CD4-positive, alpha-beta T cell treated with Interleukin-17A for 4 hours (primary cell): ENCODE results near the gene SERPINB2.
"Not testable (repeated sequence)": the region's sequence is repeated elsewhere in the genome, so short reads cannot be mapped to it uniquely, and the experiment has no call there.

Experiments used
- DNase-seq: peaks from one replicate; pipeline ENCODE4 v3.0.0-alpha.2; 2020; ENCODE audit warnings: mixed read lengths

SERPINB2 gene

DNA sequence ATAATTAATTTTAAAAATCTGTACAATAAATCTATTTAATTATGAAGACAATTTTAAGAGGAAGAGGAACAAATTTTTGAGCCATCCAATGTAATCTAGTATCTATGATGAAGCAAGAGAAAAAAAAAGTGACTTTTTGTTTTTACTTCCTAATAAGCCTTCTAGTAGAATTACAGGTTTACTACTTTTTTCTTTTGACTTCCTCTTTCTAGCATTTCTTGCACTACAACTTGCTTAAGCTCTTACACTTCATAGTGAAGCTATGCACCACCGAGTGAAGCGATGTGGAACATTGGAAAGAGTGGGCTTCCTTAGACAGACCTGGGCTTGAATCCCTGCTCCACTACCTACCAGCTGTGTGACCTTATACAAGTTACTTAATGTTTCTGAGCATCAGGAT is 2.1 kb downstream of the SERPINB2 start:
- DNase-seq: no peak

DNA sequence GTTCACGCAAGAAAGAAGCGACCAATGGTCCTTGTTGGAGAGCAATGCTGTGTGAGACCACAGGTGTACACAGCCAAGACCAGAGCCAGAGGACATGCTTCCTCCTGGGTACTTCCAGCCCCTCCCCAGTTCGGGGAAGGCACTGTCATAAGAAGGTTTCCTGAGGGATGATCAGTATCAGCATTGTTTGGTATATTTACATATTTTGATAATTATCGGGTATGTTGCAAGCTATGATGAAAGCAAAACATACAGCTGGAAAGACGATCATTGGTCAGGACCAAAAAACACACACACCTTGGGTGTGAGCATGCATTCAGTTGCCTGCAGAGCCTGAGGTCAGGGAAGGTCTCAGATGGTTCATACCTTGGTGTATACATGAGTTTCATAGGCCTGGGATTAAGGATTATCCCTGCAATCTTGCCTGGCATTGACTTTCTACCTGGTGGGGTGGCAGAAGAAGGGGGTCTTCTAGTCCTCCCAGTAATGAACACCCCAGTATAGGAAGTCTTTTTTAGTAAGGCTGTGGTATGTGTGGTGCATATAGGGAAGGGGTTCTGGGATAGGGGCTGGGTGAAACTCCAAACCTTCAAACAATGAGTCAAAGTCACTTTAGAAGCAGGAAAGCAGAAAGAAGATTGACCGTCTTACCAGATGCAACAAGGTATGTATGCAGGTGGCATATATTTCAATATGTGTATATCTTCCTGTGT is 2.9 kb downstream of the SERPINB2 start:
- no peak for DNase-seq

DNA sequence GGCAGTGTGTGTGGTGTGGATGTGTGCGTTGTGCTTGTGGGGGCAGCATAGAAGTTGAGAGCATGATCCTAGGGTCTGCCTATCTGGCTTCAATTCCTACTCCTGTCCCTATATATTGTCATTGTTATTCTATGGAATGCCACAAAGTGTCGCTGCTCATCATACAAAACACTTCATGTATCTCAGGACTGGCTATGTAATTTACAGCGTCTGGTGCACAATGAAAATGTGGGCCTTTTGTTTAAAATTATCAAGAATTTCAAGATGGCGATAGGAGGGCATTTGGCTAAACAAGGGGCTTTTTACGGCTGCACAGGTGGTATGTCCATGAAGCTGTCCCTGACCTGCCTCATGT is 3.4 kb downstream of the SERPINB2 start:
- no peak for DNase-seq

DNA sequence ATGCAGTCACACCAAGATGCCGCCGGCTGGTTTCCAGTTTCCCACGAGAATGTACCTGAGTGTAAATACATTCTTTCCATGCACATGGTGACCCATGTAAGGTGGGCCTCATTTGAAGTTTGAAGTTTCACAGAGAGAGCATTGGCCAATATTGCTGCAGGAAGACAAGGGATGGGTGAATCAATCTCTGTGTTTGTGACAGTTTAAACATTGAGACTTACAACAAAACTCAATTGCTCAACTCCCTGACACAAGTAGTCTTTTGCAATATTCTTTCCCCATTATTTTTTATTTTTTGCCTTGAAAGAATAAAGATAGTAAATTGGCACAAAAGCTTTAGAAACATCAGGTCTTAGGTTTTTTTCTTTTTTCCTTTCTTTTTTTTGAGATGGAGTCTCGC is 5.1 kb downstream of the SERPINB2 start:
- DNase-seq: no peak

DNA sequence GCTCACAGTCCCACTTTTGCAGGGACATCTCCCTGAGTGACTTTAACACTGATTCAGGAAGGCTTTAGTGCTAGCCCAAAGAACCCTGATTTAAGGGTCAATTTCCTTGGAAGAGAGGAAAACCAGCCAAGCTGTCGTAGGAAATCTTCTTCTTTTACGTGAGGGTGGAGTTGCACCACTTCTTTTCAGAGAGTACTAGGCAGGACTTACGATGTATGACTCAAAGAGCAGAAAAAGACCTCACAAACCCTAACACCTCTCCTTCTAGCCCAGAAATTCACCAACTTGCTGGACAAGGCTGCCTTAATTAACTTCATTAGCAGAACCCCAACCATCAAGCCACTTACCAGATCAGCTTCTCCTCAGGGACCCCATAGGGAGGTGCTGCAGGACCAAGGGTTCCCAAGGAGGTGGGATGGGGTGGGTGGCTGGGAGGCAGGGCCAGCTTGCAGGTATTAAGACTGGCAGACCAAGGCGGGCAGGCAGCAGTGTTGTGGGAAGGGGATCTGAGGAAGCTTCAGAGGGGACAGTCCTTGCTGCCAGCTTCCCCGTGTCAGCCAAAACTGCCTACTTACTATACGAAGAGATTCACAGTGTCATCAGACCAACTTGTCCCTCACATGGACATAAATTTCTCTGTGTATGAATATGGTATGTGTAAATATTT is 6.7 kb downstream of the SERPINB2 start:
- DNase-seq: no peak

DNA sequence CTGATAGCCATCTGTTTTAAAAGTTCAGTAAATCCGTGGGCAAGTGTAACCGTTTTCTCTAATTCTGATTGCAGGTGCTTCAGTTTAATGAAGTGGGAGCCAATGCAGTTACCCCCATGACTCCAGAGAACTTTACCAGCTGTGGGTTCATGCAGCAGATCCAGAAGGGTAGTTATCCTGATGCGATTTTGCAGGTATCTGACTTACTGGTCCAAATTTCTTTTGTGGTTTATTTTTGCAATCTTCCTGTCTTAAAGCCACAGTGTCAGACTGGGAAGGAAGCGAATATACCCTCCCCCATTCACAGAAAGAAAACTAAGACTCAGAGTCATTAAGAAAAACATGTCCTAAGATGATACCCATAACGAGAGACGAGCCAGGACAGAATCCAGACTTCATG is 7.7 kb downstream of the SERPINB2 start:
- DNase-seq: no peak

DNA sequence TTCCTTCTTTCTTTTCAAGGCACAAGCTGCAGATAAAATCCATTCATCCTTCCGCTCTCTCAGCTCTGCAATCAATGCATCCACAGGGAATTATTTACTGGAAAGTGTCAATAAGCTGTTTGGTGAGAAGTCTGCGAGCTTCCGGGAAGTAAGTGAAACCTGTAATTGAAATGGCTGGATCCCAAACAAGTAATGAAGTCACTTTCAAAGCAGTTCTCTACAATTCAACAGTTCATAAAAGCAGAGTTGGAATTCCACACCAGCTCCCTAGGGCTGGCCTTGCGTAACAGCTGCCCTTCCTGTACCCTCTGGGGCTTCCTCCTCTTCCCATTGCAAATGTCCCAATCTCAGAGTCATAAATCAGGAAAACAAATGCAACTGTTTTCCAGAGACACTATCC is 9.6 kb downstream of the SERPINB2 start:
- DNase-seq: no peak

DNA sequence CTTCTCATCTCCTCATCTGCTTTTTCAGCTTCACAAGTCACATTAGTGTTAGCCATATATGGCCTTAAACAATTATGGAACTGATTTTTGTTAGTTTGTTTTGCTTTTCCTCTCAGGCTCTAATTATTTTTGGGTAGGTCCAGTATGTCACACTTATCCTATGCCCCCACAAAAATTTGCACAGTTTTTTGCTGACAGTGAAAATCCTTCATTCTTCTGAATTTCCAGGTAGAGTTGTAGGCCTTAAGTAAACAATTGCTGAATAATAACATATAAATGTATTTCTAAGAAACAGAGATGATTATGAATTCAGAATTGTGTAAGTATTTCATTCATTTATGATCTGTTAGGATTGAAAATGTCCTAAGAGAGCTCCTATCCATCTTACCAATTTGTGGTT is 11.7 kb downstream of the SERPINB2 start:
- DNase-seq: no peak

DNA sequence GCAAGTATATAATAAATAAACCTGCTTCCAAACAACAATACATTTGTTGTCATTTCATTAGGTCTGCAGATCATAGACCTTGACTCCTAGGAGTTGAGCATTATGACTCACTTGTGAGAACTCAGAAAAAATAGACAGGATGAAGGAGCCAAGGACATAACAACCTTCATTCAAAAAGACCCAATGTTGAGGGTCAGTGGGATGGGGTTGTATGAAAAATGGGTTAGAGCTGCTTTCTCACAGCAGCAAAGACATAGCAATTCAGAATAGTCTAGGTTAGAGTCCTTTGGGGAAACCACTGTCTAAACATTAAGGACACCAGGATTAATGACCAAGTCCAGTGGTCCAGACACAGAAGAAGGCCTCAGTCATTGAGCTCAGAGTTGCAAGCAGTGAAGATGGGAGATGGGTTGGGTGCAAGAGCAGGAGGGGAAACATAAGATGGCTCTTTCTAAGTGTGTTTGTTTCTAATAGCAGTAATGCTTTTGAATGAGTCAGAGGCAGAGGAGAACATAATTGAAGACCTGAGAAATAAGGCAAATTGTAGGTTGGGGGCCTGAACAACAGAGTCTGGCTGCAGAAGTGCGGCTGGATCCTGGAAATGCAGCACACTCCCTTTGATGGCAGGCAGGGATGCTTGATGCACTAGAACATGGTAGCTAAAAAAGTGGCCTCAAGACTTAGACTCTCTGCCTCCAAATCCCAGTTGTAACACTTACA is 16.5 kb downstream of the SERPINB2 start:
- no peak for DNase-seq

DNA sequence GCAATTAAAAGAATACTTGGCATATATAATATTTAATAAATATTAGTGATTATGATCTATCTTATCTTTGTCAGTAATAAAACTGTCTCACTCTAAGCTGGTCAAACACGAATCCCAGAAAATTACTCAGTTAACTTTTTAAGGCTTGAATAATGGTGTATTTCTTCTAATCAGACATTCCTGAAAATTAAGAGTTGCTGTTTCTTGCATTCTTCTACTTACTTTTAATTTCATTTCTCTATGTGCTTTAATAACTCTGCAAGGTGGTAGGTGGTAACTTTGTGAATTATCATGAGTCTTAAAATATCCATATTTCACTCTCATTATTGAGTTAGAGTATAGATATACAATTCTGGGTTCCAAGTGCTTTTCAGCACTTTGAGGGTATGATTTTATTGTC is 17.2 kb downstream of the SERPINB2 start:
- no peak for DNase-seq

DNA sequence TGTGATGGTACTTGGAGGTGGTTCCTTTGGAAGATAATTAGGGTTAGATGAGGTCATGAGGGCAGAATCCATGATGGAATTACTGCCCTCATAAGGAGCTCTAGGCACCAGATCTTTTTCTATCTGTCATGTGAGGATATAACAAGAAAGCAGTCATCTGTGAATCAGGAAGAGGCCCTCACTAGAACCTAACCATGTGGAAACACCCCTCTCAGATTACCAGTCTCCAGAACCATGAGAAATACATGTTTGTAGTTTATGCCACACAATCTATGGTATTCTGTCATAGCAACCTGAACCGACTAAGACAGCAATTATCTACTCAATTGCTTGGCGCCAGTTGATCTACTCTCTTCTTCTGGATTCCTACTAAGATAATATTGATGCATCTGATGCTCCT is 17.9 kb downstream of the SERPINB2 start:
- DNase-seq: no peak

DNA sequence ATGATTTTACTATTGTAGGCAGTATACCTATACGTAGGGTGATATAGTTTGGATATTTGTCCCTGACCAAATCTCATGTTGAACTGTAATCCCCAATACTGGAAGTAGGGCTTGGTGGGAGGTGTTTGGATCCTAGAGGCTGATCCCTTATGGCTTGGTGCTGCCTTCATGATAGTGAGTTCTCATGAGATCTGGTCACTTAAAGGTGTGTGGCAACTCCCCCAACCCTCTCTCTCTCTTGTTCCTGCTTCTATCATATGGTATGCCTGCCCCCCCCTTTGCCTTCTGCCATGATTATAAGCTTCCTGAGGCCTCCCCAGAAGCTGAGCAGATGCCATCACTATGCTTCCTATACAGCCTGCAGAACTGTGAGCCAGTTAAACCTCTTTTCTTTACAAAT is 18.6 kb downstream of the SERPINB2 start:
- DNase-seq: no peak

DNA sequence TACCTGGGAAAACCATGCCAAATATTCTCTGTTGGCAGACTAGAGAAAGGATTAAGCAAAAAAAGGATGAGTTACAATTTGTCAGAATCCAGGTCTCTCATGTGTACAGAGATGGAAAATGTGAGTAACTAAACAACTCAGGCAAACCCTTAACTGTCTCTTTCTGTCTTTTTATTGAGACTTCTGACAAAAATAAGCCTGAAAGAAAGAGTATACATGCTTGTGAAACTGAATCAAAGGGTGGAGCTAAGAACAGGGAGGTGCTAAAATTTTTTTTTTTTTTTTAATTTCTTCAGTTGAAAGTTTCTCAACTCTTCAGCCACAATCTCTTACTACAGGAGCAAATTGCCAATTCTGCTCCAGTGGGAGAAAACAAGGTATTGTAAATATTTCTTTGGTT is 20.2 kb downstream of the SERPINB2 start, which contains the start of gene SERPINB10:
SERPINB10 (plus strand) TSS at position 295 of the 400 bp plus-strand sequence. CDS start 7,553 bp downstream, outside the sequence.
- DNase-seq: no peak

DNA sequence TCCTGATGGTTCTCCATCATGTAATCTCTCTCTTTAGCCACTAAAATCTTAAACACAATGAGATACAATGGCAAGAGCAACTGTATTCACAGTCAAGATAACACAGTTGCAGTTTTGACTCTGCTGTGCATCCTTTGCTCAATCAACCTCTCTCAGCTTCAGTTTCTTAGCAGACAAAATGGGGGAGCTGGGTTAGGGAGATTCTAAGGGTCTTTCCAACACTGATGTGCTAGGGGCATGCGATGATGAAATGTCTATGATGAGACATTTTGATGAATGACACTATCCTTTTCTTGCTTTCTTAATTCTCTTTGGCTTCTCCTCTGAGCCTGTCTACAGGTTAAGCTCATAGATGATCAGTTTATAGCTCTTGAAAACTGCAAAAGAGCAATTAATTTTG is 21.4 kb downstream of the SERPINB2 start:
- no peak for DNase-seq

DNA sequence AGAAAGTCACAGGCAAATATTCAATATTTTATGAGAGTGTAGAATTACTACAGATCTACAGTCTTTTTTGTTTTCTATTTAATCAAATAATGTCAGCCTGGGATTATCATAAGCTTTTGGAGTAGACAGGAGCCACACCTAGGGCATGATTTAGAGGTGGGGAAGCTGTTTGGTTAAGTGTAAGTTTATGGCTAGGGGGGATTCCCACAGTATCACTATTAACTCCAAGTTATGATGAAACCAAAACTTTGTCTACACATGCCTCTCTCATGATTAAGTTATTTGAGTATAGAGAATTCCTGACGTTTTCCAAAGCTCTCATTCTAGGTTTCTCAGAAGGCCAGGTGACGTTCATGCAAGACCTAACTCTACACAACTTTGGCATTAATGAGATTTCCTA is 22.4 kb downstream of the SERPINB2 start:
- no peak for DNase-seq

DNA sequence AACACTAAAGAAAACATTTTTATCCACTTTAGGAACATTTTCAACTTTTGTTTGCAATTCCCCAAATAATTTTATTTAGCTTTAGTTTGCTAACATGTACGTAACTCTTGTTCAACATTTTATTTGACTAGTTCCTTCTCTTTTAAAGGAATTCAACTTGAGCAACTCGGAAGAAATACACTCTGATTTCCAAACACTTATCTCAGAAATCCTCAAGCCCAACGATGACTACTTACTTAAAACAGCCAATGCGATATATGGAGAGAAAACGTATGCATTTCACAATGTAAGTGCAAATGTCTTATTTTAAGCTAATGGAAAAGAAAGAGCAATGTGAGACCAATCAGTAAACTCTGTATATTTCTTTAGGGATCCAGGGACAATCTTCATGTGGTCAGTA is 30.3 kb downstream of the SERPINB2 start:
- DNase-seq: no peak

DNA sequence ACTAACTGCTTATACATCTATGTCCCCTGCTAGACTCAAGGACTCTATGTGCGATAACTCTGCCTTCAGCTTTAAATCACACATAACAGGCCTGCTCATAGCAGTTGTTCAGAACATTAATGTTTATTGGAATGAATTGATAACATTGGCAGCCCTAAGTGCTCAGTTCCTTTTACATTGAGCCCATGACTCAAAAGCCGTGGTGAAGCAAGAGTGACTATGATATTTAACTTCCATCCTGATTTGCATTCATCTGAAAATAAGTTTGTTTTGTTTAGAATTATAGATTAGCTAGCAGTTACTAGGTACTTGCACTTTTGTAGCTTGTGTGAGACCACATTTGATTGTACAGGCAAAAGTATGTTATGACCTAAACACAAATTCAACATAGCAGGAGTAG is 34.5 kb downstream of the SERPINB2 start:
- DNase-seq: no peak

DNA sequence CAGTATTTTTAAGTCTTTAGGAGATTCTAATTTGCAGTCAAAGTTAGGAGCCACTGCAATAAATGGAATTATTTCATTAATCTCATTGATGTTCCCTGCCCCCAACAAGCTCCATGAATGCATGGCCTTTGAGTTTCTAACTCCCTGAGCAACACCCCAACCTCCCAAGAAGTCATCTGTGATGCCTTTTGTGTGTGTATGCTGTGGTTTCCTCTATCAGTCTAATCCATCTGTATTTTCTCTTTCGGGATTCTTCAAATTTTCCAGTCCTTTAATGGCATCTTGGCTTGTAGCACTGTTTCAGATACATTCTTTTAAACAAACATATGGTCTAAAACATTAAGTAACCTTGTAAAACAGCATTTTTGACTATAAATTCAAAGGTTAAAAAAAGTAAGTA is 37.0 kb downstream of the SERPINB2 start:
- no peak for DNase-seq

DNA sequence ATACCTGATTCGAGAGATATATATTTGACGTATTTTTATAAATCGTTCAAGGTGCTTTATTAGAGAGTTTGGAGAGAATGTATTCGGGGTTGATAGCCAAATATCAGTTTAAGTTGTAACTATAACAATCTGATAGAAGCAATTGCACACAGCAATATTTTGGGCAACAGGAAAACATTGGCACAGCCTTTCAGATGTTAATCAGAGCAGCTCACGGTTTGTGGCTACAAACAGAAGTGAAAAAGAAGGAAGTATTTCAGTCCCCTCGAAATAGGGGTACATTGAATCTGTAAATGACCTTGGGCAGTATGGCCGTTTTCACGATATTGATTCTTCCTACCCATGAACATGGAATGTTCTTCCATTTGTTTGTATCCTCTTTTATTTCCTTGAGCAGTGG is 40.8 kb downstream of the SERPINB2 start:
- DNase-seq: no peak

DNA sequence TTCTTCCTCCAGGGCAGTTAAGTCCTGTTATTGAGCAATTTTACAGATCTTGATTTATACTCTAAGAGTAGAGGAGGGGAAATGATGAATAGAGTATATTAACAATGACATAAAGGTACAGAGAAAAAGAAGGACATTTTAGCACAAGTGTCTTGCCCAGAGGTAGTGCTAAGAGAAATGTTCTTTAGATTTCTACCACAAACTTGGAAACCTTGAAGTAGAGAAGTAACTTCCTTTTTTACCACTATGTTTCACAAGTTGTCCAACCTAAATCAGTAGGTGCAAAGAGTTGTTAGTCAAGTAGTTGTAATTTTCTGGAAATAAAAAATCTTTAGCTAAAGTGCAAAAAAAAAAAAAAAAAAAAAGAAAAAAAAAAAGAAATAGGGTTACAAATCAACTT is 41.9 kb downstream of the SERPINB2 start:
- DNase-seq: not testable (repeated sequence)

DNA sequence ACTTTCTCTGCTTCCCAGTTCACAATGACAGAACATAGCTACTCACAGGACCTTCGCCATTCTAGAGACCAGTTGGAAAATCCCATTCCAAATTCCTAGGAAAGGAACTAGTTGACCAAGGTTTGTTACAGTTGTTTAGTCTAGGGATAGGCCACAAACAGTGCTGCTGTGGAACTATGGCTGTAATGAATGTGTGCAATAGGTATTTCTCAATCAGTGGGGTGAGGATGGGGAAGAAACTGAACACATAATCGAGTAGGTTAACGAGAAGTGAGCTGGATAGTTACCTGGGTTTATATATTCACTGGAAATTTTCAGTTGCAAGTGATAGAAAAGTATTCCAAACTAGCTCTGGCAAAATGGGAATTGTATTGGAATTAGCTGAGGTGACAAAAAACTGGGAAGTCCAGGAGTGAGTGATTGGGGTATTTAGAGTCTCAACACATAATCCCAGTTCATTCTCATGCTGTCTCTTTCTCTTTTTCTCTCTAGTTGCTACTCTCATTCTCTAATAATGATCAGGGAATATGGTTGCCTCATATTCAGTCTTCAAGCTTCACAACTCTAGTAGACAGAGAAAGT is 43.4 kb downstream of the SERPINB2 start:
- DNase-seq: no peak

DNA sequence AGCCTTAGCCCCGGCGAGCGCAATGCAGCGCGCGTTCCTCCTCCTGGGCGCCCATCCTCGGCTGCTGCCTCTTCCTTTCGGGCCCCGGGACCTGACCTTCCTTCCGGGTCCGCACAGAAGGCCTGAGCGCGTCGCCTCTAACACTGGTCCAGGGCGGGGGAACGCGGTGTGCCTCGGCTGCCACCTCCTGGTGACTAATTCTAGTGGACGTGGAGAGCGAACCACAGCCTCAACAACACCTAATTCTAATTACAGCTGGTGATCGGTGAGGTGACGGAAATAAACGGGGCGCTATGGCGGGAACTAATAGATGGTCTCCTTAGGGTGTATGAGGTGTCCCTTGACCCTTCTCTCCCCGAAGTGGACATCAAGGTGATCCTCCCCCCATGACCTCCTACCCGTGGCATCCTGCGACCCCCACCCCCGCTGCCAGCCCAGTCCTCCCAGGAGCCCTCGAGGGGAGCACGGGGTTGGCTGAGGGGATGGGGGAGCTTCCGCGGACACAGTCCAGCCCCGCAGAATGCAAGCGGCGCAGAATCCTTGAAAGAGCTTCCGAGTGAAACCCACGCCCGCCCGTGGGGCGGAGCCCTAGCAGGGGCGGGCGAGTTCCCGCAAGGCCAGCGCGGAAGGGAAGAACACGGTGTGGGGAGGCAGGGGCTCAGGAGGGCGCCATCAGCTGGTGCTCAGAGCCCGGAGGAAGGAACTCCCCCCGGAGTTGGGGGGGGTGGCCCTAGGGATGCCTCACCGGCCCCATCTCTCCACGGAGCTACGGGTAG is 48.8 kb downstream of the SERPINB2 start:
- peak; percentile 55 for DNase-seq

DNA sequence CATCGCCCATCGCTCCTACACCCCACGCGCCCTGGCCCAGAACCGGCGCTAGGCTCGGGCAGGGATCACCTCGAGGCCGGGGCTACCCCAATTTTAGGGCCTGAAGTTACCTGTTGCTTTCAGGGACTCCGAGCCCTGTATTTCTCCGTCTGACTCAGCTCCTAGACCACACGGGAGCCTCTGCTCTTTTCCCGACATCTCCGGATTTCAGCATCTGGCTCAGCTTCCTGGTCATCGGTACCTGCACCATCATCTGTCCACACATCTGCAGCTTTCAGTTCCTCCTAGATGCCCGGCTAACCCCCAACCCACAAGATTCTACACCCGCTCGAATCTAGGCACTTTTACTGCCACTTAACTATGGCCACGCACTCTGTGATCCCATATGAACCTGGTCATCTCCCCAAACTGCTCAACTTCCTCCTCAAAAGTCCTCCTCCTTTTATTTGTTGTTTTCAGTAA is 49.5 kb downstream of the SERPINB2 start:
- DNase-seq: no peak
